Subcutaneous adipose tissue (tissue), 4 donors: ENCODE measurements around the gene ZNF532. TPM values are rescaled to one million over a fixed set of nuclear protein-coding genes. Genes with fewer than 3 reads are reported as not detected.

ENCODE experiments used
- total RNA-seq, 4 donors: library from RNA; depleted of rRNA; stranded (reverse); fragments of >200 nt; gene quantifications; one replicate each; pipeline ENCODE4 v1.1.0, GENCODE V29; 2016
- TF ChIP-seq, protein P1 (sequence below): fragments of 450-650 bp; IDR thresholded peaks from one replicate; pipeline ENCODE4 v1.5.1; 2016; ENCODE audit warnings: low read depth, mild to moderate bottlenecking, control low read depth, antibody characterized with exemption, moderate library complexity

Gene ZNF532
- total RNA-seq, 4 donors from 2014 or later: 37.2 to 66.1 (median 47.6) TPM

DNA sequence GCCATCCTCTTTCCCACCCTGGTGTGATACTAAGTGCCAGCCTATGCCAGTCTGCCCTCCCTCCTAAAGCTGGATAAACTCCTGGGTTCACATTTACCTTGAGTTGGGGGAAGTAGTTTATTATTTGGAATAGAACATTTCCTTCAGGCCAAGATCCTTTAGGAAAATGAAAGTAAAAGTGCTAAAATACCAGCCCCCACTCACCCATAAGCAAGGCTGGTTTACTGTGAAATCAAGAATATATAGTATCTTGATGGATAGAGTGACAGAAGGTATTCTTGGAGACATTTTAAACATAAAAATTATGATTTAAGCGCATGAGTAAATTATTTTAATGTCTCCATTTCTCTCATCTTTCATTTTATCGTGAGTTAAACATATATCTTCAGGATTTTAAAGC is 27.1 kb downstream of the ZNF532 start:
- TF ChIP-seq, protein P1, sequence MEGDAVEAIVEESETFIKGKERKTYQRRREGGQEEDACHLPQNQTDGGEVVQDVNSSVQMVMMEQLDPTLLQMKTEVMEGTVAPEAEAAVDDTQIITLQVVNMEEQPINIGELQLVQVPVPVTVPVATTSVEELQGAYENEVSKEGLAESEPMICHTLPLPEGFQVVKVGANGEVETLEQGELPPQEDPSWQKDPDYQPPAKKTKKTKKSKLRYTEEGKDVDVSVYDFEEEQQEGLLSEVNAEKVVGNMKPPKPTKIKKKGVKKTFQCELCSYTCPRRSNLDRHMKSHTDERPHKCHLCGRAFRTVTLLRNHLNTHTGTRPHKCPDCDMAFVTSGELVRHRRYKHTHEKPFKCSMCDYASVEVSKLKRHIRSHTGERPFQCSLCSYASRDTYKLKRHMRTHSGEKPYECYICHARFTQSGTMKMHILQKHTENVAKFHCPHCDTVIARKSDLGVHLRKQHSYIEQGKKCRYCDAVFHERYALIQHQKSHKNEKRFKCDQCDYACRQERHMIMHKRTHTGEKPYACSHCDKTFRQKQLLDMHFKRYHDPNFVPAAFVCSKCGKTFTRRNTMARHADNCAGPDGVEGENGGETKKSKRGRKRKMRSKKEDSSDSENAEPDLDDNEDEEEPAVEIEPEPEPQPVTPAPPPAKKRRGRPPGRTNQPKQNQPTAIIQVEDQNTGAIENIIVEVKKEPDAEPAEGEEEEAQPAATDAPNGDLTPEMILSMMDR: no peak

DNA sequence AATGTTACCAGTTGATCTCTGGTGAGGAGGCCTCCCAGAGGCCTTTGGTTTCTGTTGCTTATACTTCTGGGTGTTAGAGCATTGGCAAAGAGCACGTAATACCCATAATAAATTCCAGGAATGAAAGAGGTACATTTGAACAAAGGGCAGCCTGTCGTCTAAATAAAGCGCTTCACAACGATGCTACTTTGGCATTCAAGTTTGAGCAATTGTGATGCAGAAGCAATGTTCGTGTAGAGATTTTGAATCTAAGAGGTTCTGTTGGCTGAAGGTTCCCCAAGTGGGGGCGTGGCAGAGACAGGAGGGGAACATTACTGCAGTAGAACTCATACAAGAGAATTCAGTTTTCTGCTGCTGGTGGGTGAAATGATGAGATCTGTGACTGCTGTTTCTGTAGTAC is 27.8 kb downstream of the ZNF532 start:
- TF ChIP-seq, protein P1: no peak

DNA sequence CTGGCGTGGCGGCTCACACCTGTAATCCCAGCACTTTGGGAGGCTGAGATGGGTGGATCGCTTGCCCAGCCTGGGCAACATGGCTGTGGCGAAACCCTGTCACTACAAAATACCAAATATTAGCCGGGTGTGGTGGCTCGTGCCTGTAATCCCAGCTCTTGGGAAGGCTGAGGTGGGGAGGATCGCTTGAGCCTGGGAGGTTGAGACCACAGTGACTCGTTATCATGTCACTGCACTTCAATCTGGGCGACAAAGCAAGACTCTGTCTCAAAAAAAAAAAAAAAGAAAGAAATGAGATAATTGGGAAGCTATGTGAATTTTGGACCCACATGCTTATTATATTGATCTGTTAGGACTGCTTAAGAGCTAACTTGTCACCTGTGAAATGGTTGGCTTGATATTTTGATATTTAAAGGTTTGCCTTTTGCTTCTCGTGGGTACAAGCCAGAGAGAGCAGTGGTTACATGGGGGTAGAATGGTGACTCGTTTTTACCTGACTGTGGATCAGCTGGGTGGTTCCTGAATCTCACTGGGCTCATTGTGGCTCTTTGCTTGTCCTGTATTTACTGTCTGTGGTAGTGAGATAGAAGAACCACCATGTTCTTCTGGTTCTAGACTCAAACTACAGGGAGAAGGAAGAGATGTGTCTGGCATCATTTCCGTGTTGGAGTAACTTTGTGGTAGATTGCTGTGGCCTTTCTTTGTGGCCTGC is 28.9 kb downstream of the ZNF532 start:
- TF ChIP-seq, protein P1: no peak

DNA sequence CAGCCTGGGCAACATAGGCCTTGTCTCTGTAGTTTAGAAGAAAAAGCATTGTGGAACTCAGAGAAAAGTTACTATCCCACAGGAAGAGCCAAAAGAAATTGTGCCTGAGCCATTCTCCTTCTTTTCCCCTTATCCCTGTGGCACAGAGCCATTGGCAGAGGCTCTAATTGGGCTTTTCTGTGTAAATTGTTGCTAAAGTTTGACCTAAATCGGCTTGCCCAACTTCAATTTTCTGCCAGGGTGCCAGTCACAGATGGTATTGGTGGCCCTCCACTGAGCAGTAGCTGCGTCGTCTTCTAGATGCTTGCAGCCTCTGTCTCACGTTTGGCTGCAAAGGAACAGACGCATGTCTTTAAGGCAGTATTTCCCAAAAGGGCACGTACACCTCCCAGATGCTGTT is 30.3 kb downstream of the ZNF532 start:
- TF ChIP-seq, protein P1: no peak

DNA sequence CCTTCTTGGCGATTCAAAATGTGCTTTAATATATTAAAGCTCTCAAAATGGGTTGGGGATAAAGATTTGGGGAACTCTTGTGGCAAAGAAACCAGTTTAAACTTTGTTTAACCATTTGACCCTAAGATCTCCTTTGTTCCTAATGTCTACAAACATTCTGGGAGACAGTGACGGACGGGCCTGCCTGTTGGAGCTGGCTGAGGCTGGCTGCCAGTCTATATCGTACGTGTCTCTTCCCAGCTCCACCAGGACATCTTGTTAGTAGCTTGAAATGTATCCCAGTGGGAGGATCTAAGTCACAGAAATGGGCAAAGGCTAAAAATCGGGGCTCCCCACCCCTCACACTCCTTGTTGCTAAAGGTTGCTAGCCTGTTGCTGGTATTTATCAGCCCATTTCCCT is 30.7 kb downstream of the ZNF532 start:
- TF ChIP-seq, protein P1: no peak

DNA sequence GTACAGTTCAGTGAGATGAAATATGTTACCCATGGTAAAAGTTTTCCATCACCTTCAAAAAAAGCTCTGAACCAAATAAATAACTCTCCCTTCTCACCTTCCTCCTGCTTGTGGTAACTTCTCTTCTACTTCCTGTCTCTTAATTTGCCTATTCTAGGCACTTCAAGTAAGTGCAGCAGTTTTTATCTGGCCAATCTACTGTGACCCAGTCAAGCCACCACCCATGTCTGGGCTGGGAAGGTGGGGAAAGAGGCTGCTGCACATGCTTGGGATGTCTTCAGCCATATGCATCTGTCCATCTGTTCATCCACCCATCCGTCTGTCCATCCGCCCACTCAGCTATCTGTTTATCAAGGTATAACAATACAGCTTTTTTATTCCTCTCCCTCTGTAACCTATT is 31.6 kb downstream of the ZNF532 start:
- TF ChIP-seq, protein P1: no peak

DNA sequence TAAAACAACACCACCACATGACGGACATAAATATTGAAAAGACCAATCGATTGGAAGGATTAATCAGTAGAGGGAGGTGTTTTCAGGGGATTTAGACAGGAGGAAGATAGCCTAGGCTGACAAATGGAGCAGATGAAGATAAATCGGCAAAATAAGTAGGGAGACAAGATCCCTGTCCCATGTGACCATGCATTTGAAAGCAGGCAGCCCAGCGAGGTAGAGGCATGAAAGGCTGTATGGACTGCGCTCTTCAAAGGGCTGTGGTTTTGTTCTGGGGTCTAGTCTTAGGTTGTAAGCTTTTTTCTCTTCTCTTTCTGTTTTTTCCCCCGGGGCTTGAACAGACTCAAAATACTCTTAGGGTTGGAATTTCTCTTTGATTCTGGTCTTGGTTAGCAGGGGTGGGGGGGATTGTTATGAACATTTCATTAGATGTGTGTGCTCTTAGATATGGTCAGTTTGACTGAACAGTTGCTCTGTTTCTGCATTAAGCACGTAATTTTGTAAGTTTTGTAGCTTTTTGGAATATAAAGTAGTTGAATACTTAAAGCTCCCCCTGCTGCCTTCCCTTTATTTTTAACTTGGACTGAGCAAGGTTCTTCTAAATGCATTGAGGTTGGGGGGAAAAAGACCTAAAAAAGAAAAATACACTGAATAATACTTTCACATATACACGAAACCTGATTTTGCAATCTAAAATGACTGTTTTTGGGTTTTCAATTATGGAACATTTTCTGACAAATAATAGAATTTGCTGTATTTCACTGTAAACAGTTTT is 32.2 kb downstream of the ZNF532 start:
- TF ChIP-seq, protein P1: no peak
